A549 (cell line): ENCODE results near the gene CARMIL1. TPM values are rescaled to one million over a fixed set of nuclear protein-coding genes. Genes with fewer than 3 reads are reported as not detected.

Source experiments
- ATAC-seq, 2 experiments: fragments of 200-7000 bp in 1 of 2; fragments of >200 bp in 1 of 2; cut with Nextera tagmentation in 1 of 2; cut with Tn5 transposase in 1 of 2; 3 replicates each; pipeline versions ENCODE4 v1.8.0 to v1.9.1; 2018 to 2020; ENCODE audit warnings: mild to moderate bottlenecking in 1 of 2, moderate library complexity in 1 of 2
- CTCF ChIA-PET: fragments of 300-600 bp; sonication (Branson Sonifier 250); formaldehyde crosslinking; extraction: SDS; loops from one replicate; lab custom pipeline; 2021; ENCODE audit warnings: antibody characterized with exemption, inconsistent platforms; lab: Yijun Ruan, JAX
- POLR2A ChIA-PET: fragments of 350-600 bp; formaldehyde crosslinking; extraction: SDS; loops from one replicate; lab custom pipeline; 2021; ENCODE audit warnings: antibody characterized with exemption, inconsistent platforms; lab: Yijun Ruan, JAX
- DNase-seq, 2 experiments: peaks; one replicate each; pipeline versions ENCODE4 v3.0.0 to v3.0.0-alpha.2; 2011 to 2016; ENCODE audit warnings: low read depth in 1 of 2, low spot score in 1 of 2
- FAIRE-seq: peaks from 2 replicates; lab custom pipeline; 2011; peaks lifted over from hg19 to GRCh38; lab: Jason Lieb, UNC
- H3K27ac ChIP-seq, 2 experiments: fragments of >200 bp; sonication (Bioruptor Twin); formaldehyde crosslinking; 3 replicates each; pipeline ENCODE4 v1.5.1; 2016 to 2017
- H3K4me1 ChIP-seq: fragments of >200 bp; sonication (Bioruptor Twin); formaldehyde crosslinking; 3 replicates; pipeline ENCODE4 v1.6.1; 2016
- H3K4me2 ChIP-seq: fragments of >200 bp; sonication (Bioruptor Twin); formaldehyde crosslinking; 3 replicates; pipeline ENCODE4 v1.6.1; 2016
- H3K4me3 ChIP-seq: fragments of >200 bp; sonication (Bioruptor Twin); formaldehyde crosslinking; 3 replicates; pipeline ENCODE4 v1.5.1; 2016
- H3K9me3 ChIP-seq: fragments of >200 bp; sonication (Bioruptor Twin); formaldehyde crosslinking; 3 replicates; pipeline ENCODE4 v1.6.1; 2016
- EHMT2 ChIP-seq: fragments of 200-600 bp; sonication (generic); IDR thresholded peaks from 2 replicates; pipeline ENCODE4 v1.6.1; 2016; ENCODE audit warnings: antibody characterized with exemption, low read depth, mild to moderate bottlenecking, moderate library complexity
- GATA3 ChIP-seq: IDR thresholded peaks from 2 replicates; pipeline ENCODE4 v1.6.1; 2012; ENCODE audit warnings: borderline replicate concordance
- HOXA7 ChIP-seq: fragments of 250-450 bp; sonication (Bioruptor Pico); IDR thresholded peaks from 2 replicates; pipeline ENCODE4 v1.5.0; 2020; ENCODE audit warnings: mild to moderate bottlenecking, moderate library complexity
- HOXB13 ChIP-seq: fragments of 250-450 bp; sonication (Bioruptor Pico); IDR thresholded peaks from 2 replicates; pipeline ENCODE4 v1.5.0; 2020; ENCODE audit warnings: low read depth, mild to moderate bottlenecking, moderate library complexity
- JUN ChIP-seq, 2 experiments: fragments of >200 bp; sonication (Bioruptor Twin); formaldehyde crosslinking; IDR thresholded peaks; 2 replicates in 1 of 2; 3 replicates in 1 of 2; pipeline ENCODE4 v1.6.1; 2016 to 2017
- MYC ChIP-seq: IDR thresholded peaks from 2 replicates; pipeline ENCODE4 v1.6.1; 2012; ENCODE audit warnings: mild to moderate bottlenecking, inconsistent platforms, low read length, improper control_type of control experiment, borderline replicate concordance
- NFE2L2 ChIP-seq: fragments of 150-350 bp; conservative IDR thresholded peaks from 2 replicates; pipeline ENCODE4 v1.6.1; 2014; ENCODE audit warnings: low read length
- PBX3 ChIP-seq: IDR thresholded peaks from 2 replicates; pipeline ENCODE4 v1.6.1; 2012
- PHF8 ChIP-seq: fragments of 200-600 bp; sonication (generic); IDR thresholded peaks from 2 replicates; pipeline ENCODE4 v1.6.1; 2016; ENCODE audit warnings: low read depth, mild to moderate bottlenecking, antibody characterized with exemption, moderate library complexity, borderline replicate concordance
- POLR2AphosphoS2 ChIP-seq: conservative IDR thresholded peaks from 2 replicates; pipeline ENCODE4 v1.6.1; 2012; ENCODE audit warnings: low read length, improper control_type of control experiment, inconsistent platforms
- RAD21 ChIP-seq, 2 experiments: fragments of >200 bp in 1 of 2; sonication (Bioruptor Twin) in 1 of 2; formaldehyde crosslinking in 1 of 2; IDR thresholded peaks in 1 of 2; conservative IDR thresholded peaks in 1 of 2; 2 replicates in 1 of 2; 3 replicates in 1 of 2; pipeline ENCODE4 v1.6.1; 2012 to 2018; ENCODE audit warnings: inconsistent platforms in 1 of 2
- RARB ChIP-seq: fragments of 250-450 bp; sonication (Bioruptor Pico); IDR thresholded peaks from 2 replicates; pipeline ENCODE4 v1.8.0; 2021; ENCODE audit warnings: mild to moderate bottlenecking, moderate library complexity
- RCOR1 ChIP-seq: fragments of 150-350 bp; IDR thresholded peaks from 2 replicates; pipeline ENCODE4 v1.6.1; 2014; ENCODE audit warnings: antibody characterized with exemption, low read length, low read depth
- SMC3 ChIP-seq: fragments of >200 bp; sonication (Bioruptor Twin); formaldehyde crosslinking; IDR thresholded peaks from 3 replicates; pipeline ENCODE4 v1.6.1; 2018; ENCODE audit warnings: inconsistent platforms
- SREBF2 ChIP-seq: fragments of 450-650 bp; IDR thresholded peaks from 2 replicates; pipeline ENCODE4 v1.6.1; 2014; ENCODE audit warnings: mild to moderate bottlenecking, moderate library complexity
- TP53 ChIP-seq: fragments of 250-450 bp; sonication (Bioruptor Pico); IDR thresholded peaks from 2 replicates; pipeline ENCODE4 v1.5.0; 2021; ENCODE audit warnings: mild to moderate bottlenecking, moderate library complexity
- ZC3H11A ChIP-seq: fragments of 450-650 bp; IDR thresholded peaks from 2 replicates; pipeline ENCODE4 v1.6.1; 2014; ENCODE audit warnings: antibody characterized with exemption, mild to moderate bottlenecking
- ZFP36 ChIP-seq: fragments of 450-650 bp; IDR thresholded peaks from 2 replicates; pipeline ENCODE4 v1.6.1; 2014; ENCODE audit warnings: borderline replicate concordance; ENCODE audit not compliant: partially characterized antibody
- ZNF302 ChIP-seq: fragments of 250-450 bp; sonication (Bioruptor Pico); IDR thresholded peaks from 2 replicates; pipeline ENCODE4 v1.9.0; 2021; ENCODE audit warnings: inconsistent platforms, mild to moderate bottlenecking, moderate library complexity
- ZSCAN20 ChIP-seq: fragments of 250-450 bp; sonication (Bioruptor Pico); IDR thresholded peaks from 2 replicates; pipeline ENCODE4 v1.8.0; 2022; ENCODE audit warnings: mild to moderate bottlenecking, moderate library complexity
- WGBS: methylation state at CpG from one replicate; pipeline ENCODE4 v1.1.6; 2017; ENCODE audit errors: missing lambda C conversion rate; 5-methylcytosine and 5-hydroxymethylcytosine counted together
- polyA plus RNA-seq, 4 experiments: library from polyadenylated mRNA; depleted of rRNA in 3 of 4; stranded (reverse); fragments of >200 nt; fragmentation: RNase III in 1 of 4; extraction: RNeasy Plus Mini Kit Qiagen cat#74134 plus additional on column Dnase treatment in 1 of 4; gene quantifications; 2 replicates in 3 of 4; 3 replicates in 1 of 4; pipeline ENCODE4 v1.2.3, GENCODE V29; 2011 to 2017
- TF ChIP-seq, protein P1 (sequence below): fragments of >200 bp; sonication (Bioruptor Twin); formaldehyde crosslinking; IDR thresholded peaks from 3 replicates; pipeline ENCODE4 v1.5.1; 2016
- TF ChIP-seq, protein P2 (sequence below): fragments of 250-450 bp; sonication (Bioruptor Pico); IDR thresholded peaks from 2 replicates; pipeline ENCODE4 v1.5.0; 2021; ENCODE audit warnings: mild to moderate bottlenecking, moderate library complexity, borderline replicate concordance
- TF ChIP-seq, protein P3 (sequence below): fragments of 150-350 bp; IDR thresholded peaks from 2 replicates; pipeline ENCODE4 v1.6.1; 2014; ENCODE audit warnings: low read depth, mild to moderate bottlenecking, low read length

Gene CARMIL1
- polyA plus RNA-seq, 2 of the 4 experiments (the other 2 are of a cell fraction): 11.5 to 11.8 TPM

GRCh38 chr6:25601800-25602673 is 322.9 kb downstream of the CARMIL1 start:
- CTCF ChIA-PET: interaction anchor here (0.6 to 1.8 kb wide), 7 partner anchors 10 to 378 kb away, joined by 3 to 16 read pairs (median 3); no protein-coding TSS in a partner anchor
- no peak for FAIRE-seq
- no peak for TF ChIP-seq ZFP36
- no peak for TF ChIP-seq RARB (CRISPR knock-in tag)
- TF ChIP-seq NFE2L2: no peak
- TF ChIP-seq RAD21 (conservative IDR thresholded peaks at IDR 0.05 in 1 of 2, IDR thresholded peaks at IDR 0.05 in 1 of 2): peak; percentile 70 to 78
- peak; percentile 64 for TF ChIP-seq SMC3
- no peak for TF ChIP-seq POLR2AphosphoS2
- TF ChIP-seq, protein P1, sequence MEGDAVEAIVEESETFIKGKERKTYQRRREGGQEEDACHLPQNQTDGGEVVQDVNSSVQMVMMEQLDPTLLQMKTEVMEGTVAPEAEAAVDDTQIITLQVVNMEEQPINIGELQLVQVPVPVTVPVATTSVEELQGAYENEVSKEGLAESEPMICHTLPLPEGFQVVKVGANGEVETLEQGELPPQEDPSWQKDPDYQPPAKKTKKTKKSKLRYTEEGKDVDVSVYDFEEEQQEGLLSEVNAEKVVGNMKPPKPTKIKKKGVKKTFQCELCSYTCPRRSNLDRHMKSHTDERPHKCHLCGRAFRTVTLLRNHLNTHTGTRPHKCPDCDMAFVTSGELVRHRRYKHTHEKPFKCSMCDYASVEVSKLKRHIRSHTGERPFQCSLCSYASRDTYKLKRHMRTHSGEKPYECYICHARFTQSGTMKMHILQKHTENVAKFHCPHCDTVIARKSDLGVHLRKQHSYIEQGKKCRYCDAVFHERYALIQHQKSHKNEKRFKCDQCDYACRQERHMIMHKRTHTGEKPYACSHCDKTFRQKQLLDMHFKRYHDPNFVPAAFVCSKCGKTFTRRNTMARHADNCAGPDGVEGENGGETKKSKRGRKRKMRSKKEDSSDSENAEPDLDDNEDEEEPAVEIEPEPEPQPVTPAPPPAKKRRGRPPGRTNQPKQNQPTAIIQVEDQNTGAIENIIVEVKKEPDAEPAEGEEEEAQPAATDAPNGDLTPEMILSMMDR: peak; percentile 64
- TF ChIP-seq, all 56 proteins: peak for 3
- H3K27ac ChIP-seq: no peak overlapping the region
- DNase-seq: peak; percentile 28 to 42
- ATAC-seq: 0 out of 6 replicates have a peak, but pooled peaks of 1 of the 2 experiments have one; percentile 40
- no peaks in the 10 kb centered on the region for H3K9me3 ChIP-seq
- H3K4me3 ChIP-seq: no peak overlapping the region
- POLR2A ChIA-PET: no interaction called here
- no peak overlapping the region for H3K4me2 ChIP-seq
- WGBS: 29% methylated on average over 4 of the region's 4 CpGs
- H3K4me1 ChIP-seq: 0 out of 3 replicates have a peak, but pooled peaks cover 2% of the 10 kb centered on the region

- ATAC-seq (no peak), DNase-seq (no peak), FAIRE-seq (no peak)
- ChIA-PET POLR2A (no interaction called here), CTCF (interaction anchor here (0.6 to 1.8 kb wide), 6 partner anchors 11 to 360 kb away, joined by 3 to 16 read pairs (median 3); no protein-coding TSS in a partner anchor)
- Histone ChIP-seq H3K4me1 (0 out of 3 replicates have a peak, but pooled peaks cover 2% of the 10 kb centered on the region), H3K4me3 (no peak overlapping the region), H3K27ac (no peak overlapping the region), H3K9me3 (no peaks in the 10 kb centered on the region), H3K4me2 (no peak overlapping the region)
- TF ChIP-seq SREBF2: no peak
- no peak for TF ChIP-seq ZC3H11A
- TF ChIP-seq, protein P2, sequence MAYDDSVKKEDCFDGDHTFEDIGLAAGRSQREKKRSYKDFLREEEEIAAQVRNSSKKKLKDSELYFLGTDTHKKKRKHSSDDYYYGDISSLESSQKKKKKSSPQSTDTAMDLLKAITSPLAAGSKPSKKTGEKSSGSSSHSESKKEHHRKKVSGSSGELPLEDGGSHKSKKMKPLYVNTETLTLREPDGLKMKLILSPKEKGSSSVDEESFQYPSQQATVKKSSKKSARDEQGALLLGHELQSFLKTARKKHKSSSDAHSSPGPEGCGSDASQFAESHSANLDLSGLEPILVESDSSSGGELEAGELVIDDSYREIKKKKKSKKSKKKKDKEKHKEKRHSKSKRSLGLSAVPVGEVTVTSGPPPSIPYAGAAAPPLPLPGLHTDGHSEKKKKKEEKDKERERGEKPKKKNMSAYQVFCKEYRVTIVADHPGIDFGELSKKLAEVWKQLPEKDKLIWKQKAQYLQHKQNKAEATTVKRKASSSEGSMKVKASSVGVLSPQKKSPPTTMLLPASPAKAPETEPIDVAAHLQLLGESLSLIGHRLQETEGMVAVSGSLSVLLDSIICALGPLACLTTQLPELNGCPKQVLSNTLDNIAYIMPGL (CRISPR knock-in tag): no peak
- no peak for TF ChIP-seq JUN (IDR thresholded peaks at IDR 0.05)
- no peak for TF ChIP-seq HOXB13 (CRISPR knock-in tag)
- no peak for TF ChIP-seq ZSCAN20 (CRISPR knock-in tag)
- TF ChIP-seq PHF8: no peak
- TF ChIP-seq MYC: no peak
- no peak for TF ChIP-seq ZNF302 (CRISPR knock-in tag)
- TF ChIP-seq PBX3: no peak
- TF ChIP-seq EHMT2: no peak
- TF ChIP-seq GATA3: no peak
- TF ChIP-seq RARB (CRISPR knock-in tag): no peak
- no peak for TF ChIP-seq TP53 (CRISPR knock-in tag)
- no peak for TF ChIP-seq RCOR1
- TF ChIP-seq HOXA7 (CRISPR knock-in tag): no peak
- TF ChIP-seq, protein P3, sequence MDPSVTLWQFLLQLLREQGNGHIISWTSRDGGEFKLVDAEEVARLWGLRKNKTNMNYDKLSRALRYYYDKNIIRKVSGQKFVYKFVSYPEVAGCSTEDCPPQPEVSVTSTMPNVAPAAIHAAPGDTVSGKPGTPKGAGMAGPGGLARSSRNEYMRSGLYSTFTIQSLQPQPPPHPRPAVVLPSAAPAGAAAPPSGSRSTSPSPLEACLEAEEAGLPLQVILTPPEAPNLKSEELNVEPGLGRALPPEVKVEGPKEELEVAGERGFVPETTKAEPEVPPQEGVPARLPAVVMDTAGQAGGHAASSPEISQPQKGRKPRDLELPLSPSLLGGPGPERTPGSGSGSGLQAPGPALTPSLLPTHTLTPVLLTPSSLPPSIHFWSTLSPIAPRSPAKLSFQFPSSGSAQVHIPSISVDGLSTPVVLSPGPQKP: no peak
- 97% methylated on average over 1 of the region's 1 CpG for WGBS
Measured at GRCh38 chr6:25602674-25602982, 323.5 kb downstream of the CARMIL1 start.
